Prostate gland (tissue), 2 donors: ENCODE data around the gene SPTBN4.

Experiments used
- CTCF ChIP-seq, 4 experiments: fragments of 200-600 bp in 2 of 4; fragments of 450-650 bp in 2 of 4; sonication (generic) in 2 of 4; IDR thresholded peaks; 1 replicate in 3 of 4; 2 replicates in 1 of 4; pipeline ENCODE4 v1.5.1; 2016 to 2019; ENCODE audit warnings: antibody characterized with exemption in 4 of 4, mild to moderate bottlenecking in 2 of 4, moderate library complexity in 2 of 4
- POLR2A ChIP-seq: fragments of 450-650 bp; IDR thresholded peaks from one replicate; pipeline ENCODE4 v1.6.1; 2016; ENCODE audit warnings: antibody characterized with exemption, mild to moderate bottlenecking

- TF ChIP-seq CTCF (IDR thresholded peaks at IDR 0.05) = no peak
- TF ChIP-seq POLR2A = no peak
Observed at GRCh38 chr19:40465025-40465556, 1.7 kb upstream of the SPTBN4 start.
